Kidney epithelial cell (primary cell): ENCODE results near the gene NCOA6. TPM values are rescaled to one million over a fixed set of nuclear protein-coding genes. Genes with fewer than 3 reads are reported as not detected.

Source experiments
- DNase-seq: peaks from one replicate; pipeline ENCODE4 v3.0.0-alpha.2; 2010; ENCODE audit warnings: low read depth
- H3K27me3 ChIP-seq: 2 replicates; pipeline ENCODE4 v1.6.0; 2011; ENCODE audit warnings: low read length; ENCODE audit not compliant: control insufficient read depth, insufficient read depth
- H3K36me3 ChIP-seq: 2 replicates; pipeline ENCODE4 v1.5.1; 2011; ENCODE audit warnings: low read length; ENCODE audit not compliant: control insufficient read depth, insufficient read depth
- H3K4me3 ChIP-seq: 2 replicates; pipeline ENCODE4 v1.5.1; 2011; ENCODE audit warnings: low read depth, mild to moderate bottlenecking, control low read depth, low read length
- total RNA-seq: library from RNA; depleted of rRNA; stranded (reverse); fragments of >200 nt; gene quantifications from 2 replicates; pipeline ENCODE4 v1.2.3, GENCODE V29; 2015
- TF ChIP-seq, protein P1 (sequence below): IDR thresholded peaks from 2 replicates; pipeline ENCODE4 v1.5.1; 2011; ENCODE audit warnings: mild to moderate bottlenecking, moderate library complexity, low read length, control low read depth, inconsistent platforms; ENCODE audit not compliant: insufficient read depth, poor library complexity, severe bottlenecking

Gene NCOA6
- total RNA-seq, 1 donor from 2014 or later: 18.0 TPM

DNA sequence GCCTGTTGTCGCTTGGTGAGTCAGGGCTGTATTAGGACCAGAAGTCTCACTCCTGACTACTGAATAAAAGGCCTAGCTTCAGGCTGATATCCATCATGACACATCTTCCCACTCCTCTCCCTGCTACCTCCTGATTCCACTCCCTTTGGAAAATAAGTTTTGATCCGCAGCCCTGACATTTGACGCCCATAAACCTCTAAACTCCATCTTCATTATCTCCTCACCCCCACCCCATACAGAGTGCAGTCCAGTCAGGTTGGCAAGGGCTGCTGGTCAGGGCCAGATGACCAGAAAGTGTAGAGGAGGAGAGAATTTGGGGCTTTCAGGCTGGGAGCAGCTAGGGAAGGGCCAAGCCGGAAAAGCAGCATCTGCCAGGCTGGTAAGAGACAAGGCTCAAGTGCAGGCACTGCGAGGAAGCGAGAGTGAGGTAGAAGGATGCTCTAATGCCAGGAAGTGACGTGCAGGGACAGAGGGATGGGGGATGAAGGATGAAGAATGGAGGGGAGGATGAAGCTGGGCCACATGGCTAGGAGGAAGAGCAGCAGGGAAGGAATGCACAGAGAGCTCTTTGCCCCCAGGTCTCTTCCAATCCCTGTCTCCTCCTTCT lies 46.0 kb upstream of the NCOA6 start:
- Histone ChIP-seq H3K4me3 (no peak overlapping the region), H3K27me3 (no peaks in the 10 kb centered on the region), H3K36me3 (no peaks in the 10 kb centered on the region)
- DNase-seq: no peak
- TF ChIP-seq, protein P1, sequence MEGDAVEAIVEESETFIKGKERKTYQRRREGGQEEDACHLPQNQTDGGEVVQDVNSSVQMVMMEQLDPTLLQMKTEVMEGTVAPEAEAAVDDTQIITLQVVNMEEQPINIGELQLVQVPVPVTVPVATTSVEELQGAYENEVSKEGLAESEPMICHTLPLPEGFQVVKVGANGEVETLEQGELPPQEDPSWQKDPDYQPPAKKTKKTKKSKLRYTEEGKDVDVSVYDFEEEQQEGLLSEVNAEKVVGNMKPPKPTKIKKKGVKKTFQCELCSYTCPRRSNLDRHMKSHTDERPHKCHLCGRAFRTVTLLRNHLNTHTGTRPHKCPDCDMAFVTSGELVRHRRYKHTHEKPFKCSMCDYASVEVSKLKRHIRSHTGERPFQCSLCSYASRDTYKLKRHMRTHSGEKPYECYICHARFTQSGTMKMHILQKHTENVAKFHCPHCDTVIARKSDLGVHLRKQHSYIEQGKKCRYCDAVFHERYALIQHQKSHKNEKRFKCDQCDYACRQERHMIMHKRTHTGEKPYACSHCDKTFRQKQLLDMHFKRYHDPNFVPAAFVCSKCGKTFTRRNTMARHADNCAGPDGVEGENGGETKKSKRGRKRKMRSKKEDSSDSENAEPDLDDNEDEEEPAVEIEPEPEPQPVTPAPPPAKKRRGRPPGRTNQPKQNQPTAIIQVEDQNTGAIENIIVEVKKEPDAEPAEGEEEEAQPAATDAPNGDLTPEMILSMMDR: no peak

DNA sequence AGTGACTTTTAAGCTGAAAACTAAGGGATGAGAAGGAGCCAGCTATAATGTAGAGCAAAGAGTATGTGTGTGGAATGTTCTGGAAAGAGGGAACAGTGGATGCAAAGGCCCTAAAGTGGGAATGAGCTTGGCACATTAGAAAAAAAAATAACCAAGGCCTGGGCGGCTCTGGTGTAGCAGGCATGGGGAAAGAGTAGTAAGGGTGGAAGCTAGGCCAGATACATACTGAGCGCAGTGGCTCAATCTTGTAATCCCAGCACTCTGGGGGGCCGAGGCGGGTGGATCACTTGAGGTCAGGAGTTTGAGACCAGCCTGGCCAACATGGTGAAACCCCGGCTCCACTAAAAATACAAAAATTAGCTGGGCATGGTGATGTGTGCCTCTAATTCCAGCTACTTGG lies 38.8 kb upstream of the NCOA6 start:
- no peak for DNase-seq
- TF ChIP-seq, protein P1: no peak

DNA sequence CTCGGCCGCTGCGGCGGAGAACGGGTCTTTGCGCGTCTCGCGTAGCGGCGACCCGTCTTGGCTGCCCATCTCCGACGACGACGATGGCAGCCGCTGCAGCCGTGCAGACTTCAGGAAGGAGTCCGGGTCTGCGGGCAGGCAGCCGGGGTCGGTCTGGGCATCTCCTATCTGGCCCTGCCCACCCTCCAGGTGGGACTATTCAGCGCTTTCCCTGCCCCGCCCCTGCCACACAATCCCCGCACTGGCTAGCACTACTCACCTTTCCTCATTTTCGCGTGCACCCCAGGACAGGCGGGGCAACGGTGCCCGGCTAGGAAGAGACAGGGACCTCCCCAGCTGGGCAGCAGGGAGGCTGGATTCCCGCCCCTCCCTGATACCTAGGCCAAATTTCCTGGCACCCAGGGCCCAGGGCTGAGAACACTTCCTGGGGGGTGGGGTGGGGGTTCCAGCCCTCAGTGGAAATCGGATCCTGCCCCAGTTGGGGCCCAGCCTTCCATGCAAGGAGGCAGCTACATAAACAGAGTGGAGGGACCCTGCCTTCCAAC lies 38.0 kb upstream of the NCOA6 start:
- no peak for DNase-seq
- TF ChIP-seq, protein P1: no peak
- H3K4me3 ChIP-seq: no peak overlapping the region
- peaks cover 1% of the 10 kb centered on the region for H3K36me3 ChIP-seq
- H3K27me3 ChIP-seq: no peaks in the 10 kb centered on the region

More for the DNA sequence above, 38.8 kb upstream of the NCOA6 start:
- H3K36me3 ChIP-seq: peaks cover 1% of the 10 kb centered on the region
- no peak overlapping the region for H3K4me3 ChIP-seq
- H3K27me3 ChIP-seq: no peaks in the 10 kb centered on the region

DNA sequence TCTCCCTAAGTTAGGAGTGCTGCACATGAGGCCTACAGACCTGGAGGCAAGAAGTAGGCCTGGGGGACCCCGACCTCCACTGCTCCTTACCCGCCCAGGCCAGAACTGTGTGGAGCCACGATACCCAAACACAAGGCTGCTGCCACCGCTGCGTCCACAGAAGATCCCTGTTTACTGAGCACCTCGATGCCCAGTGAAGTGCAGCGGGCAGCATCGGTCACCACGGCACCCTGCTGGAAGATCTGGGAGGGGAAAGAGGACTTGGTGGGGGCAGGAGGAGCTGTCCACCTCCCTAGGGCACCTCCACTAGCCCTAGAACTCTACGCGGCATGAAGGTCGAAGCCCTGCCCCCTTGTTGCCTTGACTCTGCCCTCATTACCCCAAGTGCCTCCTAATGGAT lies 37.3 kb upstream of the NCOA6 start:
- Histone ChIP-seq H3K27me3 (no peaks in the 10 kb centered on the region), H3K36me3 (peaks cover 1% of the 10 kb centered on the region), H3K4me3 (no peak overlapping the region)
- TF ChIP-seq, protein P1: no peak
- DNase-seq: no peak

DNA sequence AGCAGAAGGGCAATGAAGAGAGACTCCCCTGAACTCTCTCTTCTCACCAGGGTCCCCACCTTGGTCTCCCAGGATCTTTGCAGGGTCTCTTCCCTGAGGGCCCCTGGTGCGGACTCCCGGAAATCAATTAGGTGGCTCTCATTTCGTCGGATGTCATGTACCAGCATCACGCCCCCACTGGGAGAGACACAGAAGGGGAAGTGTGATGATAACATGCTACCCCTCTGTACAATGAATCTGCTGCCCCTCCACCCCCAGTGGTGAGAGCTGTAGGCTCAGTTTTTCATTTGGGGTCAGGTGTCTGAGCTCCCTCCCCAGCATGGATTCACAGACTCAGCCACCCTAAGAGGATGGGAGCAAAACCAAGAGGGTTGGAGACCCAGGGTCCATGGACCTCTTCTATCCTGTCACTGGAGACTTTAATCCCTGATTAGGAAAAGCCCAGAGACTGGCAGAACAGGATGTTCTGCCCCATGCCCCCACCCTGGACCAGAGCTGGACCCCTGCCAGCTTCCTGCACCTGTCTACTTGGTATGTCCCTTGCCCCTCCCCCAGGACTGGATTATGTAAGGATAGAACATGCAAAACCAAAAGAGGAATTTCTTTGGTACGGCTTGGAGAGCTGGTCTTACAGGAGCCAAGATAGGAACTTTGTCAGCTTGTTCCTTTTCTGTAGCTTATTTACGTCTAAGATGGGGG lies 36.1 kb upstream of the NCOA6 start:
- TF ChIP-seq, protein P1: no peak
- Histone ChIP-seq H3K4me3 (no peak overlapping the region), H3K27me3 (no peaks in the 10 kb centered on the region), H3K36me3 (peaks cover 1% of the 10 kb centered on the region)
- no peak for DNase-seq
